Lower leg skin (tissue), 4 donors: ENCODE results near the gene TLR10. TPM values are rescaled to one million over a fixed set of nuclear protein-coding genes. Genes with fewer than 3 reads are reported as not detected.

Experiments used
- DNase-seq, 2 donors: peaks; one replicate each; pipeline ENCODE4 v3.0.0-alpha.2; 2019; ENCODE audit warnings: low spot score in 2 of 2
- H3K4me3 ChIP-seq: fragments of 200-600 bp; sonication (generic); 2 replicates; pipeline ENCODE4 v1.5.1; 2017; ENCODE audit warnings: mild to moderate bottlenecking, low read depth; ENCODE audit not compliant: poor library complexity, severe bottlenecking
- CTCF ChIP-seq, 3 donors: fragments of 450-650 bp; IDR thresholded peaks; one replicate each; pipeline ENCODE4 v1.5.1; 2016; ENCODE audit warnings: antibody characterized with exemption in 3 of 3, mild to moderate bottlenecking in 3 of 3, moderate library complexity in 2 of 3
- POLR2A ChIP-seq, 2 donors: fragments of 450-650 bp; IDR thresholded peaks; one replicate each; pipeline ENCODE4 v1.6.1; 2016 to 2017; ENCODE audit warnings: antibody characterized with exemption in 2 of 2, mild to moderate bottlenecking in 1 of 2, moderate library complexity in 1 of 2
- WGBS, 2 donors: methylation state at CpG; one replicate each; pipeline ENCODE4 v1.1.5; 2018; 5-methylcytosine and 5-hydroxymethylcytosine counted together
- intact Hi-C: fragments of 100-400 bp; cut with DNase I; formaldehyde crosslinking; loops from one replicate; pipeline ENCODE4 v1.15.0; 2023; ENCODE audit warnings: low total_unique reads
- total RNA-seq, 4 donors: library from RNA; depleted of rRNA; stranded (reverse); fragments of >200 nt; gene quantifications; one replicate each; pipeline ENCODE4 v1.1.0, GENCODE V29; 2016

Gene TLR10
- total RNA-seq, 4 donors from 2014 or later: 0.06 to 1.4 (median 0.21) TPM; not detected in 1

- intact Hi-C loops: no loop called here
- 54 to 78% methylated on average over 4 of the region's 4 CpGs for WGBS, 2 donors
Observed at GRCh38 chr4:38723114-38723513, 59.7 kb downstream of the TLR10 start.

More at GRCh38 chr4:38723114-38723513, 59.7 kb downstream of the TLR10 start:
- TF ChIP-seq CTCF (IDR thresholded peaks at IDR 0.05) (no peak), POLR2A (IDR thresholded peaks at IDR 0.05) (no peak)
- H3K4me3 ChIP-seq: no peak overlapping the region
- no peak for DNase-seq

Other genes starting within 250 kb of the TLR10 start
- 100 to 1,000 TPM; 131 to 224 (median 142) TPM for gene KLF3, start 118.8 kb downstream of the TLR10 start, total RNA-seq
- gene TLR1, start 21.8 kb upstream of the TLR10 start, total RNA-seq: 10 to 100 TPM in 2 of 4 donors, 1 to 10 TPM in 2; 4.4 to 10.9 (median 7.3) TPM
- gene TLR6, start 73.8 kb upstream of the TLR10 start, total RNA-seq: 1 to 10 TPM; 1.1 to 4.0 (median 2.2) TPM
- gene FAM114A1, start 84.8 kb upstream of the TLR10 start, total RNA-seq: 10 to 100 TPM; 49.8 to 71.0 (median 54.6) TPM
- under 1 TPM in 3 of 4 donors, not detected in 1; 0.12 to 0.52 (median 0.23) TPM for gene TMEM156, start 249.4 kb upstream of the TLR10 start, total RNA-seq